ENCODE results near the gene TEKT5.

GRCh38 chr16:10622036-10622921, 72.5 kb downstream of the TEKT5 start:
- TF ChIP-seq, protein P1, sequence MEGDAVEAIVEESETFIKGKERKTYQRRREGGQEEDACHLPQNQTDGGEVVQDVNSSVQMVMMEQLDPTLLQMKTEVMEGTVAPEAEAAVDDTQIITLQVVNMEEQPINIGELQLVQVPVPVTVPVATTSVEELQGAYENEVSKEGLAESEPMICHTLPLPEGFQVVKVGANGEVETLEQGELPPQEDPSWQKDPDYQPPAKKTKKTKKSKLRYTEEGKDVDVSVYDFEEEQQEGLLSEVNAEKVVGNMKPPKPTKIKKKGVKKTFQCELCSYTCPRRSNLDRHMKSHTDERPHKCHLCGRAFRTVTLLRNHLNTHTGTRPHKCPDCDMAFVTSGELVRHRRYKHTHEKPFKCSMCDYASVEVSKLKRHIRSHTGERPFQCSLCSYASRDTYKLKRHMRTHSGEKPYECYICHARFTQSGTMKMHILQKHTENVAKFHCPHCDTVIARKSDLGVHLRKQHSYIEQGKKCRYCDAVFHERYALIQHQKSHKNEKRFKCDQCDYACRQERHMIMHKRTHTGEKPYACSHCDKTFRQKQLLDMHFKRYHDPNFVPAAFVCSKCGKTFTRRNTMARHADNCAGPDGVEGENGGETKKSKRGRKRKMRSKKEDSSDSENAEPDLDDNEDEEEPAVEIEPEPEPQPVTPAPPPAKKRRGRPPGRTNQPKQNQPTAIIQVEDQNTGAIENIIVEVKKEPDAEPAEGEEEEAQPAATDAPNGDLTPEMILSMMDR (conservative IDR thresholded peaks at IDR 0.05; ENCODE audit: low read length) = no peak
- TF ChIP-seq EZH2phosphoT487 (IDR thresholded peaks at IDR 0.05; ENCODE audit: borderline replicate concordance) = no peak
